GM10847 (cell line): ENCODE data around the gene TMEM164.

Source experiments
- POLR2A ChIP-seq: IDR thresholded peaks from 2 replicates; pipeline ENCODE4 v1.6.1; 2011; ENCODE audit not compliant: insufficient read length; ENCODE audit errors: extremely low read depth

TMEM164 gene

DNA sequence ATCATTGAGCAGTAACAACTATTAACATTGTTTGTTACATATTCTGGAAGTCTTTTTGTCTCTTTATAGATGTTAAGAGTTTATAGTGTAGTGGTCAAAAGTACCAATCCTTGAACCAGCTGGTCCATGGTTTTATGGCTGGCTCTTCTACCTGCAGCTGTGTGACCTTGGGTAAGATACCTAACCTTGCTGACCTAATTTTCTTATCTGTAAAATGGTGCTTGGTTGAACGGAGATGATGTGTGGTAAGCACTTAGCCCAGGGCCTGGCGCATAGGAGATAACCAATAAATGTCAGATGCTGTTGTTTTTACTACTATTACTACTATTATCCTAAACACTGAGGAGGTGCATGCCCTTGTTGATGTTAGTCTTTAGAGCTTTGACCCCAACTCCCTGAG lies 116.6 kb downstream of the TMEM164 start:
- TF ChIP-seq POLR2A = no peak

DNA sequence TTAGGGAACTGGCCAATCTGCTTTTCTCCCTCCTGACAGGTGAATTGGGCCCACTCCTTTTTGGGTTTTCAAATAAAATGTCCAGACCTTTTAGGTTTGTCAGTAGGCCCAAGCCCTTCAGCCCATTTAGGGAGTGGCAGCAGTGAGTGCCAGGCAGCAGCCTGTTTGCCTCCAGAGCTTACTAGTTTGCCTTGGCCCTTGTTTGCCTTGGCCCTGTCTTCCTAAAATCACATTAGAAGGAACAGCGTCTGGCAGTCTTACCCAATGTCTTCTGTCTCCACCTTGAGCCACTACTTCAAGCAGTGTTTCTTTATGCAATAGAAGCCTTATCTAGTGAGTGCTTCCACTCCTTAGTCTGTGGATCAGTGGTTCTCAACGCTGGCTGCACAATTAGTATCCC lies 117.1 kb downstream of the TMEM164 start:
- no peak for TF ChIP-seq POLR2A

DNA sequence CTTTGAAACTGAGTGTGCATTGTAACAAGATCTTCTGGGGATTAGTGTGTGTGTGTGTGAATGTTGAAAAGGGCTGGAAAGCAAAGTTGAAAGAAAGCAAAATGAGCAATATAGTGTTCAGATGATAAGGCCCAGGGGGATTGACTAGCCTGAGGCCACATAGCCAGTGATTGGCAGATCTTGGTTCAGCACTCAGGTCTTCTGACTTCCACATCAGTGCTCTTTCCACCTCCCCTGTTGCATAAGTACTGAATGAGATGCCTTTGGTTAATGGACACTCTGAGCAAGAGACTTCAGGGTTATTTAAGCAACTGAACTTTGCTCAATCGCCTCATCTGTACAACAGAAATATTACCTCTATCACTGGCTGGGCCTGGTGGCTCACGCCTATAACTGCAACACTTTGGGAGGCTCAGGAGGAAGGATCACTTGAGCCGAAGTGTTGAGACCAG lies 120.4 kb downstream of the TMEM164 start:
- TF ChIP-seq POLR2A = no peak

DNA sequence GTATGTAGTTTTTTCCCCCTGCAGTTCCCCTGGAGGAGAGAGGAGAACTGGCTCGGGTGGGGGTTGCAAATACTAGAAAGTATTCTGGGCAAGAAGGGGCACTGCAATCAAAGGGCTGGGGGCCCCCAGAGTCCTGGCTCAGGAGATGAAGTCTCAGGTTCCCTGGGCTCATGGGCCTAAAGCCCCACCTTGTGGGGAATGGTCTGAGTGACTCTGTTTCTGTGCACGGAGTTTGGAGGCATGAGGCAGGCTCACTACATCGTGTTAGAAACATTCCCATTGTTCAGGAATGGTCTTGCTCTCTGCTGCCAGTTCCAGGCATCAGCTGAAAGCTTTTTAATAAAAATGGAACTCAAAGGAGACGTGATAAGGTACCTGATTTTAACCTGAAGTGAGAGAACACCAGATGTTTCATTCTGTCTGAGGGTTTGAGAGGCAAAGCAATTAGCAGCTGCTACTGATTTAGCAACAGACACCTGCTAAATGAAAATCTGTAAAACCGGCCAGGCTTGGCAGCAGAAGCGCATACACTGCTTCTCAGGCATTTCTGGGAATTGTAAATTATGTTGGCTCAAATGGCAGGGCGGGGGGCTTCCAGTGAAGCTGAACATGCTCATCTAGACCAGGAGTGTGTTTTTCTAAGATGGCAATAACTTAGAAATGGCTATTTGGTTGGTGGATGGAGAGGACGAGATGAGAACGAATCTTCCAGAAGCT lies 122.7 kb downstream of the TMEM164 start:
- TF ChIP-seq POLR2A = no peak

DNA sequence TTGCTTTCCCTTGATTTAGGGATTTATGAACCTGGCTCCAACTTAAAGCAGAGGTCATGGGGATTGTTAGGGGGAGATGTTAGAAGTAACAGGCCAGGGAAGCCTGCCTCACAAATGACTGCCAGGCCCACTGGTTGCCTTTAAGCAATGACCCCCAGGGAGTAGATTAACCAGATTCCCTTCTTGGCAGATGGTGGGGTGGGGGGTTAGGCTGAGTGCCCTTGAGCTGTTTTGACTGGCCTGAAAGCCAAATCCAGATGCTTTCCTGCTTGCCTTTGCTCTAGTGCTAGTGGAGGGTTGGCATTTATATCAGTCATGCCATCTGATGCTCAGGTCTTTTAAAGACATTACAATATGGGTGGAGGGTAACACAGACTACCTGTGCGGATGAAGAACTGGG lies 128.1 kb downstream of the TMEM164 start:
- TF ChIP-seq POLR2A = no peak

DNA sequence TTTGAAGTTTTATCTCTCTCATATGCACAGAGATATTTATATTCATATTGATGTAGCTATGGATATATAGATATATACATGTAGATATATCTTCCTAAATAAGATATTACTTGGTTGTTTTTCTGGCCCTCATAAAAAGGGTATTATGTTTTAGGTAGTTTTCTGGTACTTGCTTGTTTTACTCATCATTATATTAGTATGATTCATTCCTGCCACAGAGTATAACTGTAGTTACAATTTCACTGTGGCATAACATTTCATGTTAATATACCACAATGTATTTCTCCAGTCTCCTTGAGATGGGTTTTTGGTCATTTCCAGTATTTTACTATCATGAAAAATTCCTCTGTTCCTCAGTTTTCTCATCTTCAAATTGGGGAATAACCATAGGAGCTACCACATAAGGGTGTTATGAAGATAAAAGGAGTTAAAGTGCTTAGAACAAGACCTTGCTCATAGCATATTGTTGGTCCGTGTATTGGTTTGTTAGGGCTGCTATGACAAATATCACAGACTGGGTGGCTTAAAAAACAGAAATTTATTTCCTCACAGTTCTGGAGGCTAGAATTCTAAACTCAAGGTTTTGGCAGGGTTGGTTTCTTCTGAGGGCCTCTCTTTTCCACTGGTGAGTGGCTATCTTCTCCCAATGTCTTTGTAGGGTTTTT lies 129.7 kb downstream of the TMEM164 start:
- no peak for TF ChIP-seq POLR2A

DNA sequence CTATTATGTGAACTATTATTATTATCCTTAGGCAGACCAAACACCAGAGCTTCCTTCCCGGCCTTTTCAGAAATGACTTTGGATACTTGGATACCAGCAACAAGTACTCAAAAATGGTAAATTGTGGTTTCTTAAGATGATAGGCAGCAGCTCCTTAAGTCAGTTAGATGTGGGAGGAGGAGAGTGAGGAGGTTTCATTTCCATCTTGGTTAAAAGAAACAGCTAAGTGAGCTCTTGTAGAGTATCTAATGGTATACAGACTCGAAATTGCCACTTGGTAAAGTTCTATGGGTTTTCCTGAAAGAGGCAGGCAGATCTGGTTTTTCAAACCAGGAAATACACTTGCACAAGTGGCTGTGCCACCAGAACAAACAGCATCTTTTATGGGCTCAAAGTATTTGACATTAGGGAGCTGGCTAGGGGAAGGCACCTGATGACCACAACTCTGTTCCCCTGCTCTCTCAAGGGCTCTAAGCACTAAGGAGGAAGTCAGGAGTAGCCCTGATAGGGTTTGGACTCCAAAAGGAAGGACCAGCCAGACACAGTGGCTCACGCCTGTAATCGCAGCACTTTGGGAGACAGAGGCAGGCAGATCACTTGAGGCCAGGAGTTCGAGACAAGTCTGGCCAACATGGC lies 130.9 kb downstream of the TMEM164 start:
- TF ChIP-seq POLR2A = no peak

DNA sequence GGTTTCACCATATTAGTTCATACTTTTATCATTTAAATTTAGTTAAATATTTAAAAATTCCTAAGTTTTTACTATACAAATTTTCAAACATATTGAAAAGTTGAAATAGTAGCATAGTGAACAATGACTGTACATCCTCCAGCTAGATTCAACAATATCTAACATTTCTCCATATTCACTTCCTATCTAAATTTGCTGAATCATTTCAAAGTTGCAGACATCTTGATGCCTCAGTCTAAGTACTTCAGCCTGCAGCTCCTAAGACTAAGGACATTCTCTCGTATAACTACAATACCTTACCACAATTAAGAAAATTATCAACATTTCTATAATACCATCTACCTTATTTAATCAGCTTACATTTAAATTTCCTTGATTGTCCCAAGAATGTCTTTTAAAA lies 132.7 kb downstream of the TMEM164 start:
- TF ChIP-seq POLR2A = no peak

DNA sequence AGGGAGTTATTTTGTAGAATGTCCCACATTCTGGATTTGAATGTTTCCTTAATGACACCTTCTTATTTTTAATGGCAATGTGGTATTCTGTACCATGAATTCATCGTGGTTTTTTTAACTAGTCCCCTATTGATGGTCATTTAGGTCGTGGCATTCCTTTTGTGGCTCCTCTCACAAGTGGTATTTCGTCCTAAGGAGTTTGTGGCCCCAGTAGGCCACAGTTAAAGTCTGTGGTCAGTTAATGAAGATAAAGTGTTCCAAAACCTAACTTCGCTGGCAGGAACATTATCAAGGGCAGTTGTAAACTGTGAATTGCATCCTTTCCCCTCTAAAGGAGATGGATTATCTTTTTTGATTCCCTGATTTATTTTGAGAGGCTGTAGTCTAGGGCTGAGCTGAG lies 133.2 kb downstream of the TMEM164 start:
- no peak for TF ChIP-seq POLR2A

DNA sequence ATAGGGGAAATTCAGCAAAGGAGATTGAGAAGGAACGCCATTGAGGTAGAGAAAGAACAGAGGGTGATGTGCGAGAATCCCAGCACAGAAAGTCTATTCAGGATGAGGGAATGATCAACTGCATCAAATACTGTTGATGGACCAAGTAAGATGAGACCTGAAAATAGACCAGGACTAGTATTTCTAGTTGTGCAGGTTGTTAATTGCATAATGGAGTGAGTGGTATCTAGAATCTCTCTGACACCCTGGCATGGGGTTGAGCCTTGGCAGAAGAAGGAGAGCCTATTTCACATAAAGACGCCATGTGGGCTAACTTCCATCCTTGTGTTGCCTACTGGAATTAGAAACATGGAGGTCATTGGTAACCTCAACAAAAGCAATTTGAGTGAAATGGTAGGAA lies 135.6 kb downstream of the TMEM164 start:
- TF ChIP-seq POLR2A = no peak

DNA sequence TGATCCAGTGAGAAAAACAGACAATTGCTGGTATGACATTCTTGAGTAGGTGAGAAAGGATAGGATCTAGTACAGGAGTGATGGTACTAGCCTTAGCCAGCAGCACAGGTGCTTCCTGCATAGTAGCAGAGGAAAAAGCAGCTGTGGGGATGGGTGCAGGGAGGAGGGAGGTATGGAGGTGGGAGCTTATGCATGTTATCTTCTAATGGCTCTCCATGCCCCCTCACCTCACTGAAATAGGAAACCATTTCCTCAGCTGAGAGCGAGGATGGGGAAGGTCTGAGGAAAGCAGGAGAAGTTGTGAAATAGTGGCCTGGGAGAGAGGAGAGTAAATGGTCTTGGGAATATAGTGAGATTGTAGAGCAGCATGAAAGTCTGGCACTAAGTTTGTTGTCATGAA lies 136.3 kb downstream of the TMEM164 start:
- TF ChIP-seq POLR2A = no peak

DNA sequence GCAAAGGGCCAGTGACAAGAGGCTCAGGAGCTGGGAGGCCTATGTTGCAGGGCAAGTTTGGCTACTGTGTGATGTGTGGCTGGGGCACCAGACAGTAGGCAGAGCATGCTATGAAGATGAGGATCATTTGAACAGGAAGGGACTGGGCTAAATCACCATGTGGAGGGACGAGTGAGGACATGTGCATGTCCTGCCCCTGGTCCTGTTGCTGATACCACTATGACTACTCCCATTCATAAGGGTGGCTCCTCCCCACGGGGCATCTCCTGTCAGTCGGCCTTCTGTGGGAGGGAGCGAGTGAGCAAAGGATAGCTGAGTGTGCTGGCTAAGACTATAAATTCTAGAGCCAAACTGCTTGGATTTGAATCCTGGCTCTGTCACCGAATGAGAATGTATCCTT lies 139.2 kb downstream of the TMEM164 start:
- no peak for TF ChIP-seq POLR2A

DNA sequence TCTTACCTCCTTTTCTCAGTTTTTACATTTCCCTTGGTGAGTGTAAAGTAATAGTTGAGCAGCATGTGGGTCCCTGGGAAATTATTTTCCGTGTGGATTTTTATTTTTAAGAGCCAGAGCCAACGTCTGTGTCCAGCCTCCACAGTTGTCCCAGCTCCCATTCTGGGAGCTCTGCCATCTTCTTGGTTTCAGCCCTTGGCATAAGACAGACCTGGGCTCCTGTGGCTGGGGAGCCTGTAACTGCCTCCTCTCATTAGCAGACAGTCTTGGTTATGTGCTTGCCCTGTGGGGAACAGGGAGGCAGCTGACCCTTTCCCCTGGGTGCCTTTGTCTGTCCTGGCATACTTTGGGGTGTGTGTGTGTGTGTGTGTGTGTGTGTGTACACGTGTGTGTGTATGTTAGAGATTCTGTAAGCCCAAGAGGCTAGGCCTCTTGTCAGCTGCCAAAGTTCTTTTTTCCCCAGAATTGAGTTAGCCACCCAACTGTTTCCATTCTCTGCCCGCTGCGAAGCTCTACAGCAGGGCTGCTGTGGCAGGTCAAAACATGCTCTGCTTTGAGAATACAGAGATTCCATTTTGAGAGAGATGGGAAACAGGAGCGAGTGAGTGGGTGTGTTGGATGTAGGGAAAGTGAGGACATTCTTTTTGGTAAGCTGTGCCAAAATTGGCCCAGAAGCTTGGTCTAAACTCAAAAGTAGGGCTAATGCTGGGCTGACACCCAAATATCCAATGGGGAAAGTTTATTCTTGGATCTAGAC lies 140.7 kb downstream of the TMEM164 start:
- TF ChIP-seq POLR2A = no peak

DNA sequence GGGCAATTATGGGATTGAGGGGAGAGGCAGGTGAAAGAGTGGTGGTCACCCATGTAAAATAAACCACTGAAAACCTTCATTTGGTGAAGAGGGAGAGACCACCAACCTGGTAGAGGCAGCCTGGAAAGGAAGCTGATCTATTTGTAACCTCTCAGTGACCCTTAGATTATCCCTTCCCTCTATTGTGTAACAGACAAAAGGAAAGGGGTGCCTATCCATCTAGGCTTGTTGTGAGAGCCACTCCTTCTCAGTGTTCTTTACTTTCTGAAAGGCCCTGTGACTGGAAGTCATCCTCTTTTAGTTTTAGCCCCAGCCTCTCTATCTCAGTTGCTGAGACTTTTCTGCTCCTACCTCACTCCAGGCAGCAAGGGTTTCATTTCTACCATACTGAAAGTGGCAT lies 142.4 kb downstream of the TMEM164 start:
- no peak for TF ChIP-seq POLR2A

DNA sequence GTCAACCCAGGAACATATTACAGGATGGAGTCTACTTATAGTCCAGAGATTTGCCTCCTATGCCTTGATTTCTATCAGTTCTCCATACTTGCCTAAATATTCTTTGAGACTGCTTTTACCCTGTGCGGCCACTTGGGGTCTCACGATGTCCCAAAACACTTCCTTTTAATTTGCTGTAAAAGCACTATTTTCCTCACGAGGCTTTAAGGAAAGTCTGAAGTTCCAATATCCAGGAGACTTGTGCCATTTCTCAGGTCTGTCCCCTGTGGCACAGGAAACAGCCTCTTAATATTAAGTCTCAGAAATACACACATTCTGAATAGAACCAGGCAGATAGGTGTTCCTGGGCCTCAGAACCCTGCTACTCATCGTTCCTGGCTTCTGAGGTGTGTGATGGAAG lies 142.9 kb downstream of the TMEM164 start:
- no peak for TF ChIP-seq POLR2A

DNA sequence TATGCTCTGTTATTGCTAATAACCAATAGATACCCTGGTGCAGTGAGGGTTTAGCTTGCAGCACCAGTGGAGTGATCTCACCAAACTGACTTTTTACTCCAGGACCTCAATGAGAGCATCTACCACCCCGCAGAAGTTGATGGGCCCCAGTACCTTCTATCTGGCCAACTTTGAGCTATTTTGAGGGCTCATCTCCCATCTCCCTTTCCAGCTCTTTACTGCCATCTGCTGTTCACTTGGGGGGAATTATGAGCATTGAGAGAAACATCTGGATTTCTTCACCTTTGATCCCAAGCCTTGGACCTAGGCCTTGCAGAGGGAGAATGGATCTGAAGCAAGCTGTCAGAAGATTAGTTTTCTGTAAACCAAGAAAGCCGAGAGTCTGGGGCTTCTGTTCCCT lies 143.6 kb downstream of the TMEM164 start:
- TF ChIP-seq POLR2A = no peak
